ENCODE results near the gene ALDH7A1. TPM values are rescaled to one million over a fixed set of nuclear protein-coding genes. Genes with fewer than 3 reads are reported as not detected.
"Not testable (repeated sequence)": the region's sequence is repeated elsewhere in the genome, so short reads cannot be mapped to it uniquely, and the experiment has no call there.

ALDH7A1 gene
- total RNA-seq, 2 experiments from 2014 or later = 1.6 to 2.1 TPM

- no peak for ATAC-seq (ENCODE audit: poor library complexity)
- CTCF ChIA-PET = no interaction called here
These were observed 32.2 kb downstream of the ALDH7A1 start for GRCh38 chr5:126562823-126563222.

GRCh38 chr5:126561908-126562307 lies 33.1 kb downstream of the ALDH7A1 start:
- ChIA-PET CTCF (no interaction called here), POLR2A (no interaction called here)
- TF ChIP-seq CTCF (IDR thresholded peaks at IDR 0.05) = no peak
- ATAC-seq (ENCODE audit: poor library complexity) = no peak
- Histone ChIP-seq H3K4me1 (ENCODE audit: insufficient read depth, low read length) (no peaks in the 10 kb centered on the region), H3K36me3 (ENCODE audit: insufficient read depth, low read length) (no peaks in the 10 kb centered on the region), H3K9me3 (ENCODE audit: control insufficient read depth in 1 of 2, insufficient read depth in 1 of 2, low read length in 2 of 2) (no peaks in the 10 kb centered on the region), H3K27me3 (ENCODE audit: control insufficient read depth in 1 of 2, insufficient read depth in 2 of 2, low read length in 2 of 2) (no peaks in the 10 kb centered on the region), H3K27ac (ENCODE audit: low read depth in 1 of 2, low read length in 2 of 2) (no peak overlapping the region), H3K4me3 (ENCODE audit: low read length) (no peak overlapping the region)
- Mint-ChIP-seq H3K27ac (no peak overlapping the region), H3K4me1 (ENCODE audit: low read depth) (no peaks in the 10 kb centered on the region), H3K36me3 (ENCODE audit: low read depth) (no peaks in the 10 kb centered on the region), H3K4me3 (no peak overlapping the region), H3K9me3 (no peaks in the 10 kb centered on the region), H3K27me3 (no peaks in the 10 kb centered on the region)
- no peak for DNase-seq
- intact Hi-C loops (cut with DNase I, micrococcal nuclease) = no loop called here

More at GRCh38 chr5:126562823-126563222, 32.2 kb downstream of the ALDH7A1 start:
- no peak for TF ChIP-seq CTCF (IDR thresholded peaks at IDR 0.05)
- H3K27me3 Mint-ChIP-seq = no peaks in the 10 kb centered on the region
- no peak for DNase-seq
- intact Hi-C loops (cut with DNase I, micrococcal nuclease) = no loop called here
- H3K9me3 ChIP-seq (ENCODE audit: control insufficient read depth in 1 of 2, insufficient read depth in 1 of 2, low read length in 2 of 2) = no peaks in the 10 kb centered on the region
- no peaks in the 10 kb centered on the region for H3K36me3 ChIP-seq (ENCODE audit: insufficient read depth, low read length)
- H3K27me3 ChIP-seq (ENCODE audit: control insufficient read depth in 1 of 2, insufficient read depth in 2 of 2, low read length in 2 of 2) = no peaks in the 10 kb centered on the region
- H3K9me3 Mint-ChIP-seq = no peaks in the 10 kb centered on the region
- H3K4me1 Mint-ChIP-seq (ENCODE audit: low read depth) = no peaks in the 10 kb centered on the region
- H3K4me1 ChIP-seq (ENCODE audit: insufficient read depth, low read length) = no peaks in the 10 kb centered on the region
- POLR2A ChIA-PET = no interaction called here
- no peak overlapping the region for H3K4me3 ChIP-seq (ENCODE audit: low read length)
- no peaks in the 10 kb centered on the region for H3K36me3 Mint-ChIP-seq (ENCODE audit: low read depth)
- no peak overlapping the region for H3K27ac ChIP-seq (ENCODE audit: low read depth in 1 of 2, low read length in 2 of 2)
- no peak overlapping the region for H3K27ac Mint-ChIP-seq
- no peak overlapping the region for H3K4me3 Mint-ChIP-seq

- H3K27me3 ChIP-seq (ENCODE audit: control insufficient read depth in 1 of 2, insufficient read depth in 2 of 2, low read length in 2 of 2); POLR2A ChIA-PET; CTCF ChIA-PET; H3K36me3 ChIP-seq (ENCODE audit: insufficient read depth, low read length); H3K27me3 Mint-ChIP-seq; H3K27ac ChIP-seq (ENCODE audit: low read depth in 1 of 2, low read length in 2 of 2); H3K4me1 ChIP-seq (ENCODE audit: insufficient read depth, low read length); intact Hi-C loops (cut with DNase I, micrococcal nuclease); H3K9me3 ChIP-seq (ENCODE audit: control insufficient read depth in 1 of 2, insufficient read depth in 1 of 2, low read length in 2 of 2); H3K4me1 Mint-ChIP-seq (ENCODE audit: low read depth); H3K4me3 Mint-ChIP-seq; H3K27ac Mint-ChIP-seq; H3K9me3 Mint-ChIP-seq; H3K36me3 Mint-ChIP-seq (ENCODE audit: low read depth); ATAC-seq (ENCODE audit: poor library complexity); DNase-seq; H3K4me3 ChIP-seq (ENCODE audit: low read length): not testable (repeated sequence)
These were observed 39.9 kb downstream of the ALDH7A1 start for GRCh38 chr5:126555101-126555500.

GRCh38 chr5:126552614-126553013 lies 42.4 kb downstream of the ALDH7A1 start:
- Histone ChIP-seq H3K27ac (ENCODE audit: low read depth in 1 of 2, low read length in 2 of 2) (no peak overlapping the region), H3K27me3 (ENCODE audit: control insufficient read depth in 1 of 2, insufficient read depth in 2 of 2, low read length in 2 of 2) (no peaks in the 10 kb centered on the region), H3K9me3 (ENCODE audit: control insufficient read depth in 1 of 2, insufficient read depth in 1 of 2, low read length in 2 of 2) (no peaks in the 10 kb centered on the region), H3K4me1 (ENCODE audit: insufficient read depth, low read length) (no peaks in the 10 kb centered on the region), H3K4me3 (ENCODE audit: low read length) (no peak overlapping the region), H3K36me3 (ENCODE audit: insufficient read depth, low read length) (no peaks in the 10 kb centered on the region)
- no peak for ATAC-seq (ENCODE audit: poor library complexity)
- no peak for DNase-seq
- no peaks in the 10 kb centered on the region for H3K36me3 Mint-ChIP-seq (ENCODE audit: low read depth)
- TF ChIP-seq CTCF (IDR thresholded peaks at IDR 0.05) = no peak
- no peak overlapping the region for H3K4me3 Mint-ChIP-seq
- intact Hi-C loops (cut with DNase I, micrococcal nuclease) = no loop called here
- no peaks in the 10 kb centered on the region for H3K4me1 Mint-ChIP-seq (ENCODE audit: low read depth)
- H3K27ac Mint-ChIP-seq = no peak overlapping the region
- no peaks in the 10 kb centered on the region for H3K27me3 Mint-ChIP-seq
- no peaks in the 10 kb centered on the region for H3K9me3 Mint-ChIP-seq
- CTCF ChIA-PET = no interaction called here
- POLR2A ChIA-PET = no interaction called here
